ENCODE measurements around the gene TCEAL7. TPM values are rescaled to one million over a fixed set of nuclear protein-coding genes. Genes with fewer than 3 reads are reported as not detected.

Gene TCEAL7
- total RNA-seq, 1 donor from 2014 or later: not detected

GRCh38 chrX:103378990-103379389, 49.0 kb downstream of the TCEAL7 start:
- Histone ChIP-seq H3K4me3 (no peak overlapping the region), H3K9me3 (no peaks in the 10 kb centered on the region), H3K27ac (no peak overlapping the region), H3K27me3 (no peaks in the 10 kb centered on the region), H3K4me1 (no peaks in the 10 kb centered on the region), H3K36me3 (no peaks in the 10 kb centered on the region)
- intact Hi-C loops (cut with DNase I): no loop called here
- TF ChIP-seq CTCF (IDR thresholded peaks at IDR 0.05): no peak
- no peak for DNase-seq (ENCODE audit: low spot score in 2 of 2)

Other genes with a start within 250 kb of the TCEAL7 start
- gene NXF3, start 237.1 kb upstream of the TCEAL7 start, total RNA-seq: not detected
- gene BEX4, start 115.1 kb upstream of the TCEAL7 start, total RNA-seq: 11.0 TPM
- gene TCEAL8, start 75.1 kb upstream of the TCEAL7 start, total RNA-seq: 39.1 TPM
- gene TCEAL5, start 53.5 kb upstream of the TCEAL7 start, total RNA-seq: not detected
- 2.0 TPM for gene BEX2, start 19.2 kb upstream of the TCEAL7 start, total RNA-seq
- 20.9 TPM for gene TCEAL9, start 26.3 kb downstream of the TCEAL7 start, total RNA-seq
- 32.1 TPM for gene BEX3, start 46.3 kb downstream of the TCEAL7 start, total RNA-seq
- 1.5 TPM for gene RAB40A, start 189.2 kb downstream of the TCEAL7 start, total RNA-seq